Fibroblast of lung (primary cell): Measurements from ENCODE around the gene TSSK2. TPM values are rescaled to one million over a fixed set of nuclear protein-coding genes. Genes with fewer than 3 reads are reported as not detected.
A peak's percentile ranks its signal among the peaks of the same experiment; 100 is the strongest.
"Not testable (repeated sequence)": the region's sequence is repeated elsewhere in the genome, so short reads cannot be mapped to it uniquely, and the experiment has no call there.

Source experiments
- DNase-seq, 2 donors: peaks; one replicate each; pipeline versions ENCODE4 v3.0.0 to v3.0.0-alpha.2; 2010; ENCODE audit warnings: low read depth in 2 of 2
- H2AFZ ChIP-seq: 2 replicates; pipeline ENCODE4 v1.5.1; 2012; ENCODE audit warnings: low read length, control low read depth, inconsistent platforms
- H3K27ac ChIP-seq: 2 replicates; pipeline ENCODE4 v1.5.1; 2011; ENCODE audit warnings: low read length, control low read depth; ENCODE audit not compliant: insufficient read depth
- H3K27me3 ChIP-seq: 2 replicates; pipeline ENCODE4 v1.5.1; 2011; ENCODE audit warnings: mild to moderate bottlenecking, low read length; ENCODE audit not compliant: control insufficient read depth, insufficient read depth
- H3K36me3 ChIP-seq: 2 replicates; pipeline ENCODE4 v1.5.1; 2011; ENCODE audit warnings: low read length; ENCODE audit not compliant: control insufficient read depth, insufficient read depth
- H3K4me1 ChIP-seq: 2 replicates; pipeline ENCODE4 v1.5.1; 2011; ENCODE audit warnings: low read length; ENCODE audit not compliant: control insufficient read depth, insufficient read depth; ENCODE audit errors: extremely low read depth
- H3K4me2 ChIP-seq: 2 replicates; pipeline ENCODE4 v1.5.1; 2011; ENCODE audit warnings: low read length, control low read depth; ENCODE audit not compliant: insufficient read depth; ENCODE audit errors: extremely low read depth
- H3K4me3 ChIP-seq, 4 experiments: fragments of 200-600 bp in 1 of 4; sonication (generic) in 1 of 4; replicated peaks in 1 of 4; 2 replicates each; pipeline ENCODE4 v1.5.1; 2011 to 2016; ENCODE audit warnings: low read length in 4 of 4, low read depth in 3 of 4, mild to moderate bottlenecking in 3 of 4, control low read depth in 2 of 4, inconsistent platforms in 1 of 4, mixed read lengths in 1 of 4; ENCODE audit not compliant: insufficient read depth in 1 of 4; ENCODE audit errors: control extremely low read depth in 1 of 4
- H3K79me2 ChIP-seq: 2 replicates; pipeline ENCODE4 v1.5.1; 2012; ENCODE audit warnings: mild to moderate bottlenecking, low read length, inconsistent platforms; ENCODE audit not compliant: control insufficient read depth, insufficient read depth
- H3K9ac ChIP-seq: 2 replicates; pipeline ENCODE4 v1.5.1; 2011; ENCODE audit warnings: mild to moderate bottlenecking, low read length, control low read depth; ENCODE audit not compliant: insufficient read depth
- H3K9me3 ChIP-seq: 2 replicates; pipeline ENCODE4 v1.5.1; 2012; ENCODE audit warnings: low read depth, low read length; ENCODE audit not compliant: control insufficient read depth, insufficient read depth
- H4K20me1 ChIP-seq: 2 replicates; pipeline ENCODE4 v1.5.1; 2011; ENCODE audit warnings: low read length; ENCODE audit not compliant: control insufficient read depth, insufficient read depth; ENCODE audit errors: extremely low read depth
- EZH2 ChIP-seq: IDR thresholded peaks from 2 replicates; pipeline ENCODE4 v1.5.1; 2012; ENCODE audit warnings: low read length, control low read depth, mild to moderate bottlenecking; ENCODE audit errors: missing control alignments
- polyA plus RNA-seq, 2 donors: library from polyadenylated mRNA; depleted of rRNA in 1 of 2; stranded (reverse) in 1 of 2; unstranded in 1 of 2; fragments of >200 nt; gene quantifications; 2 replicates each; pipeline ENCODE4 v1.2.1, GENCODE V29; 2011 to 2012; ENCODE audit warnings: missing spikeins in 1 of 2
- total RNA-seq: library from RNA; depleted of rRNA; stranded (reverse); fragments of >200 nt; gene quantifications from 2 replicates; pipeline ENCODE4 v1.2.1, GENCODE V29; 2014
- TF ChIP-seq, protein P1 (sequence below), 2 donors: IDR thresholded peaks in 1 of 2; conservative IDR thresholded peaks in 1 of 2; 1 replicate in 1 of 2; 2 replicates in 1 of 2; pipeline ENCODE4 v1.5.1; 2011 to 2012; ENCODE audit warnings: low read length in 2 of 2, control low read depth in 1 of 2, inconsistent platforms in 1 of 2, low read depth in 1 of 2, mild to moderate bottlenecking in 1 of 2

TSSK2 gene
- total and polyA plus RNA-seq, 2 donors (not counting 1 experiment from before 2014, with no cell fraction given): not detected

GRCh38 chr22:19082793-19083192 is 48.3 kb upstream of the TSSK2 start:
- Histone ChIP-seq H4K20me1 (peaks cover 3% of the 10 kb centered on the region), H3K27ac (no peak overlapping the region), H3K36me3 (peaks cover 2% of the 10 kb centered on the region), H3K9ac (no peak overlapping the region), H3K4me1 (peaks cover 9% of the 10 kb centered on the region), H3K27me3 (no peaks in the 10 kb centered on the region), H3K9me3 (no peaks in the 10 kb centered on the region), H3K79me2 (peaks cover 1% of the 10 kb centered on the region), H3K4me2 (no peak overlapping the region), H3K4me3 (no peak overlapping the region), H2AFZ (no peak overlapping the region)
- no peak for TF ChIP-seq EZH2
- TF ChIP-seq, protein P1, sequence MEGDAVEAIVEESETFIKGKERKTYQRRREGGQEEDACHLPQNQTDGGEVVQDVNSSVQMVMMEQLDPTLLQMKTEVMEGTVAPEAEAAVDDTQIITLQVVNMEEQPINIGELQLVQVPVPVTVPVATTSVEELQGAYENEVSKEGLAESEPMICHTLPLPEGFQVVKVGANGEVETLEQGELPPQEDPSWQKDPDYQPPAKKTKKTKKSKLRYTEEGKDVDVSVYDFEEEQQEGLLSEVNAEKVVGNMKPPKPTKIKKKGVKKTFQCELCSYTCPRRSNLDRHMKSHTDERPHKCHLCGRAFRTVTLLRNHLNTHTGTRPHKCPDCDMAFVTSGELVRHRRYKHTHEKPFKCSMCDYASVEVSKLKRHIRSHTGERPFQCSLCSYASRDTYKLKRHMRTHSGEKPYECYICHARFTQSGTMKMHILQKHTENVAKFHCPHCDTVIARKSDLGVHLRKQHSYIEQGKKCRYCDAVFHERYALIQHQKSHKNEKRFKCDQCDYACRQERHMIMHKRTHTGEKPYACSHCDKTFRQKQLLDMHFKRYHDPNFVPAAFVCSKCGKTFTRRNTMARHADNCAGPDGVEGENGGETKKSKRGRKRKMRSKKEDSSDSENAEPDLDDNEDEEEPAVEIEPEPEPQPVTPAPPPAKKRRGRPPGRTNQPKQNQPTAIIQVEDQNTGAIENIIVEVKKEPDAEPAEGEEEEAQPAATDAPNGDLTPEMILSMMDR (conservative IDR thresholded peaks at IDR 0.05 in 1 of 2, IDR thresholded peaks at IDR 0.05 in 1 of 2; ENCODE audit: low read depth in 1 of 2, low read length in 2 of 2): no peak
- no peak for DNase-seq

DNA sequence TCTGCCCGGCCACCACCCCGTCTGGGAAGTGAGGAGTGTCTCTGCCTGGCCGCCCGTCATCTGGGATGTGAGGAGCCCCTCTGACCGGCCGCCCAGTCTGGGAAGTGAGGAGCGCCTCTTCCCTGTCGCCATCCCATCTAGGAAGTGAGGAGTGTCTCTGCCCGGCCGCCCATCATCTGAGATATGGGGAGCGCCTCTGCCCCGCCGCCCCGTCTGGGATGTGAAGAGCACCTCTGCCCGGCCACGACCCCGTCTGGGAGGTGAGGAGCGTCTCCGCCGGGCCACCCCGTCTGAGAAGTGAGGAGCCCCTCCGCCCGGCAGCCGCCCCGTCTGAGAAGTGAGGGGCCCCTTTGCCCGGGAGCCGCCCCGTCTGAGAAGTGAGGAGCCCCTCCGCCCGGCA is 47.0 kb upstream of the TSSK2 start:
- H3K79me2 ChIP-seq, H2AFZ ChIP-seq, H3K4me1 ChIP-seq, H3K9me3 ChIP-seq, H3K9ac ChIP-seq, H3K4me2 ChIP-seq, H4K20me1 ChIP-seq, H3K36me3 ChIP-seq, H3K27me3 ChIP-seq, DNase-seq, H3K27ac ChIP-seq, H3K4me3 ChIP-seq: not testable (repeated sequence)

- H4K20me1 ChIP-seq, DNase-seq: not testable (repeated sequence)
Observed at GRCh38 chr22:19084586-19084985, 46.5 kb upstream of the TSSK2 start.

GRCh38 chr22:19085233-19085718 is 45.8 kb upstream of the TSSK2 start:
- Histone ChIP-seq H3K4me3 (no peak overlapping the region), H3K27ac (no peak overlapping the region), H3K4me1 (peaks cover 9% of the 10 kb centered on the region)

More at GRCh38 chr22:19084586-19084985, 46.5 kb upstream of the TSSK2 start:
- H3K9me3 ChIP-seq, H3K4me1 ChIP-seq, H3K27ac ChIP-seq, H3K27me3 ChIP-seq, H3K79me2 ChIP-seq, H3K4me3 ChIP-seq, H2AFZ ChIP-seq, H3K36me3 ChIP-seq, H3K4me2 ChIP-seq, H3K9ac ChIP-seq: not testable (repeated sequence)

More at GRCh38 chr22:19085233-19085718, 45.8 kb upstream of the TSSK2 start:
- no peak overlapping the region for H3K4me2 ChIP-seq
- H3K27me3 ChIP-seq: no peaks in the 10 kb centered on the region
- TF ChIP-seq EZH2: no peak
- TF ChIP-seq, protein P1 (conservative IDR thresholded peaks at IDR 0.05 in 1 of 2, IDR thresholded peaks at IDR 0.05 in 1 of 2; ENCODE audit: low read depth in 1 of 2, low read length in 2 of 2): peak; percentile 38 to 63
- H4K20me1 ChIP-seq: peaks cover 3% of the 10 kb centered on the region
- H3K36me3 ChIP-seq: peaks cover 2% of the 10 kb centered on the region
- no peak overlapping the region for H2AFZ ChIP-seq
- H3K9me3 ChIP-seq: no peaks in the 10 kb centered on the region
- H3K79me2 ChIP-seq: peaks cover 1% of the 10 kb centered on the region
- peak; percentile 45 to 51 for DNase-seq
- no peak overlapping the region for H3K9ac ChIP-seq
